Natural killer cell treated with Interleukin-12 subunit alpha and Interleukin-12 subunit beta and Interleukin-15 and Interleukin-18, amount 100 ng/mL, for 72 hours (primary cell): ENCODE data around the gene MRTFA. TPM values are rescaled to one million over a fixed set of nuclear protein-coding genes. Genes with fewer than 3 reads are reported as not detected.

Experiments used
- ATAC-seq, 2 donors: fragments of 150-1000 bp; cut with Tn5 transposase in 1 of 2; sonication (Bioruptor Pico), chemical (Tn5 transposase) in 1 of 2; 2 replicates each; pipeline ENCODE4 v1.10.0; 2021
- DNase-seq: peaks from one replicate; pipeline ENCODE4 v3.0.0; 2022; ENCODE audit warnings: low spot score
- H3K27ac Mint-ChIP-seq, 2 donors: 1 replicate in 1 of 2; 2 replicates in 1 of 2; pipeline ENCODE4 v1.8.0; 2022; ENCODE audit warnings: mixed read lengths in 2 of 2, mild to moderate bottlenecking in 1 of 2, moderate library complexity in 1 of 2
- H3K27me3 Mint-ChIP-seq, 2 donors: 1 replicate in 1 of 2; 2 replicates in 1 of 2; pipeline ENCODE4 v1.8.0; 2022; ENCODE audit warnings: mixed read lengths in 2 of 2
- H3K36me3 Mint-ChIP-seq: one replicate; pipeline ENCODE4 v1.8.0; 2022; ENCODE audit warnings: mixed read lengths
- H3K4me1 Mint-ChIP-seq, 2 donors: 1 replicate in 1 of 2; 2 replicates in 1 of 2; pipeline ENCODE4 v1.8.0; 2022; ENCODE audit warnings: low read depth in 2 of 2, mixed read lengths in 2 of 2, mild to moderate bottlenecking in 1 of 2
- H3K4me3 Mint-ChIP-seq: one replicate; pipeline ENCODE4 v1.8.0; 2022; ENCODE audit warnings: mixed read lengths
- H3K9me3 Mint-ChIP-seq: 2 replicates; pipeline ENCODE4 v1.8.0; 2022; ENCODE audit warnings: mixed read lengths
- total RNA-seq, 2 donors: library from RNA; stranded (reverse); gene quantifications; one replicate each; pipeline ENCODE4 v1.2.3, GENCODE V29; 2022

MRTFA gene
- total RNA-seq, 2 donors from 2014 or later, result 53.4 to 86.9 TPM

- DNase-seq (no peak), ATAC-seq (peak; percentile 72 to 76)
- peaks cover 23 to 32% of the 10 kb centered on the region in 2 donors for H3K4me1 Mint-ChIP-seq
- H3K9me3 Mint-ChIP-seq, result no peaks in the 10 kb centered on the region
- H3K27me3 Mint-ChIP-seq, result no peaks in the 10 kb centered on the region
- H3K27ac Mint-ChIP-seq, result peak overlapping the region; percentile 74 to 80
- peak overlapping the region; percentile 13 for H3K4me3 Mint-ChIP-seq
- peaks cover 4% of the 10 kb centered on the region for H3K36me3 Mint-ChIP-seq
These were observed 199.8 kb downstream of the MRTFA start for GRCh38 chr22:40436505-40437431.

DNA sequence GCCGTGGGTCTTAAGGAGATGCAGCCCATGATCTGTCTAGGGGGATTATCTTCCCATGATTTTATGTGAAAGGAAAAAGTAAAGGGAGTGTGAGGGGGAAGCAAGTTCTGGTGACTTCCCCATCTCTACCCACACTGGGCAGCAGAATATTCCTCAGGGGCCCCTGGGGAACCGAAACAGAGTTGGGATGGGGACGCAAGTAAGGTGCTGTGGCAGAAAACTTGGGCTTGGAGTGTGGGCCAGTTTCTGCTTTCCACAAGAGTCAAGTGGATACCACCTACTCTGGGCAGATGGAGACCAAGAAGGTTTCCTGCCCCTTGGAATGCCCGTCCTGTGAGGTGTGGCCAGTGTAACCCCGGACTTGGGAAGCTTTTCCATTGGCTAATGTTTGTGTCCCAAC, 201.8 kb downstream of the MRTFA start:
- no peak for DNase-seq
- no peak overlapping the region for H3K27ac Mint-ChIP-seq
- no peak for ATAC-seq
- no peaks in the 10 kb centered on the region for H3K36me3 Mint-ChIP-seq
- peaks cover 21 to 22% of the 10 kb centered on the region in 2 donors for H3K4me1 Mint-ChIP-seq
- H3K27me3 Mint-ChIP-seq, result no peaks in the 10 kb centered on the region
- no peaks in the 10 kb centered on the region for H3K9me3 Mint-ChIP-seq
- no peak overlapping the region for H3K4me3 Mint-ChIP-seq

DNA sequence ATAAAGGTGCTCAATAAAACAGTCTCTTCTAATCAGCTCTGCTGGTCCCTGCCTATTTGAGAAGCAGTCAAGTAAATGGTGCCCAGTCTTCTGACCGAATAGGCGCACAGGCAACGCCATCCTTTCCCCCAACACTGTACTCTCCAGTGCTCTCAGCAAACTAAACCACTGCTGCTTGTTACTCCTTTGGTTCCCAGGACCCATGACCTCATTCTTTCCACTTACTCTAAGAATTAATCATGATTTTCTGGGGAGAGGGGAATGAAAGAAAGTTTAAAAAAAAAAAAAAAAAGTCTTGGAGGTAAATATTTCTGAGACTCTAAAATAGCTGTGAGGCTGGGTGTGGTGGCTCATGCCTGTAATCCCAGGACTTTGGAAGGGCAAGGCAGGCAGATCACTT, 202.4 kb downstream of the MRTFA start:
- Mint-ChIP-seq H3K4me1 (peaks cover 22 to 24% of the 10 kb centered on the region in 2 donors), H3K9me3 (no peaks in the 10 kb centered on the region), H3K27me3 (no peaks in the 10 kb centered on the region), H3K27ac (no peak overlapping the region), H3K4me3 (no peak overlapping the region), H3K36me3 (peaks cover 2% of the 10 kb centered on the region)
- no peak for DNase-seq
- no peak for ATAC-seq

DNA sequence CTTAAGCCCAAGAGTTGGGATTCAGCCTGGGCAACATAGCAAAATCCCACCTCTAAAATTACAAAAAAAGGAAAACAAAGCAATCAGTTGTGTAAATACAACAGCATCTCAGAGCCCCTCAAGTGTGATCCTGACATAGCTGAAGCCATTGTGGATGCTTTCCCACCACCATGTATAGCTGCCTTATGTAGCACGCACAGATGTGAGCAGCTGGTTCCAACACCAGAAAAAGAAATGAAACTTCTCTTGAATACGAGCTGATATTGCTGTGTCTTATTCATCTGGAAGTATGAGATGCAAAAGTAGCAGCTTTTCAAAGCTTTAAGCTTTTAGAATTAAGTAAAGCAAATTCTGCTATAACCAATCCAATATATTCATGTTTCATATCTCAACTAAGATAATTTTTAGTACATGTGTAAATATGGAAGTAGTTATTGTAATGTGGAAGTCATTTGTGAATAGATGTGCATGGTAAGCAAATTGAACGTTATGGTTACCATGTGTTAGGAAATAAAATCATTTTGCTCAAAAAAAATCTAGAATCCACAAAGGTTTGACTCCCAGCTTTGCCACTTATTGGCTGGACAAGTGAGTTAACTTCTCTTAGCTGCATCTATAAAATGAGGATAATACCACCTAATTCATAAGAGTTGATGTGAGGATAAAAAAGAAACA, 203.0 kb downstream of the MRTFA start:
- Mint-ChIP-seq H3K27ac (no peak overlapping the region), H3K9me3 (no peaks in the 10 kb centered on the region), H3K36me3 (peaks cover 6% of the 10 kb centered on the region), H3K4me3 (no peak overlapping the region), H3K27me3 (no peaks in the 10 kb centered on the region), H3K4me1 (peaks cover 22 to 25% of the 10 kb centered on the region in 2 donors)
- ATAC-seq (no peak), DNase-seq (no peak)

- H3K4me3 Mint-ChIP-seq, result no peak overlapping the region
- peaks cover 16 to 22% of the 10 kb centered on the region in 2 donors for H3K4me1 Mint-ChIP-seq
- ATAC-seq, result no peak
- H3K27ac Mint-ChIP-seq, result no peak overlapping the region
- H3K36me3 Mint-ChIP-seq, result peaks cover 6% of the 10 kb centered on the region
- no peak for DNase-seq
- H3K9me3 Mint-ChIP-seq, result no peaks in the 10 kb centered on the region
- no peaks in the 10 kb centered on the region for H3K27me3 Mint-ChIP-seq
These were observed 203.9 kb downstream of the MRTFA start for GRCh38 chr22:40432625-40433024.

DNA sequence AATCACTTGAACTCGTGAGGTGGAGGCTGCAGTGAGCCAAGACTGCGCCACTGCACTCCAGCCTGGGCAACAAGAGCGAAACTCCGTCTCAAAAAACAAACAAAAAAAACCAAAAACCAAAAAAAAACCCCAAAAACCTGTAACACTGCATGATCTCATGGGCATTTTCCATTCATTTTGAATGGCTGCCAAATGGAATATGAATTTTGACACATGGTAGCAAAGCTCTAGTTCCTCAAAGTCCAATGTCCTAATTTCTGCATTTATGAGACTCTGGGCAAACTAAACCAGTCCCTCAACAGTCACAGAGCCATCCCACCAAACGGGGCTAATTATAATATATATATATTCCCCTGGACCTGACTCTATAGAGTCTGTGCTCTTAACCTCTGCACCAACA, 204.4 kb downstream of the MRTFA start:
- DNase-seq (no peak), ATAC-seq (no peak)
- Mint-ChIP-seq H3K9me3 (no peaks in the 10 kb centered on the region), H3K4me1 (peaks cover 15 to 19% of the 10 kb centered on the region in 2 donors), H3K27ac (no peak overlapping the region), H3K27me3 (no peaks in the 10 kb centered on the region), H3K4me3 (no peak overlapping the region), H3K36me3 (peaks cover 6% of the 10 kb centered on the region)

DNA sequence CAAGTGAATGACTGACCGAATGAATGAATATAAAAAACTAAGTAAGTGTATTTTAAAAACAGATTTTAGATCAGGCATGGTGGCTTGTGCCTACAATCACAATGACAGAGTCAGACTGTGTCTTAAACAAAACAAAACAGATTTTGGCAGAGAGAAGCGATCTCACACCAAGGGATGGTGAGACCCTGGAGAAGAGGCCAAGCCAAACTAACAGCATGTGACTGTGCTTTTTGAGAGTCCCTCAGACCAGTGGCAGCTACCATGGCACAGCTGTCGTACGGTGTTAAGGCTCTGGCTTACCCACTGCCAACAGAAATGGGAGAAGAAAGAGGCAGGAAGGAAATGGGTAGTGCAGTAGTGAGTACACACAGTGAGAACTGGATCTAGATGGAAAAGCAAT, 205.5 kb downstream of the MRTFA start:
- H3K27ac Mint-ChIP-seq, result no peak overlapping the region
- DNase-seq (no peak), ATAC-seq (no peak)
- H3K27me3 Mint-ChIP-seq, result no peaks in the 10 kb centered on the region
- H3K4me3 Mint-ChIP-seq, result no peak overlapping the region
- H3K4me1 Mint-ChIP-seq, result peaks cover 3 to 18% of the 10 kb centered on the region in 2 donors
- peaks cover 6% of the 10 kb centered on the region for H3K36me3 Mint-ChIP-seq
- H3K9me3 Mint-ChIP-seq, result no peaks in the 10 kb centered on the region

GRCh38 chr22:40429481-40429880, 207.0 kb downstream of the MRTFA start:
- Mint-ChIP-seq H3K4me1 (peaks cover 3 to 19% of the 10 kb centered on the region in 2 donors), H3K36me3 (peaks cover 6% of the 10 kb centered on the region)

DNA sequence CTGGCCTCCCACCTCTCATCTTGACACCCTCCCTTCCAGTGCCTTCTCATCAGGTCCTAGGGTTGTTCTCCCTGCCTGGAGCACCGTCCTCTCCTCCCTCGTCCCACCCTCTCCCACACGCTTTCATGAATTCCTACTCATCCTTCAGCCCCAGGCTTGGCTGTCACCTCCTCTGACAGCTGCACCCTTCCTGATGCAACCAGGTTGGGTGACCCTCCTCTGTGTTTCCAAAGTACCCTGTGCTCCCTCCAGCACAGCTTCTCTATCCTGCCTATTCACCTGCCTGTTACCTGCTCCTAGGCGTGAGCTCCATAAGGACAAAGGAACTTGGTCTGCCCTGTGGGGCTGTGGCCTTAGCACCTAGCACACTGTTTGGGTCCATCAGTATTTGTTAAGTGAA, 207.7 kb downstream of the MRTFA start:
- Mint-ChIP-seq H3K4me3 (no peak overlapping the region), H3K9me3 (no peaks in the 10 kb centered on the region), H3K36me3 (peaks cover 6% of the 10 kb centered on the region), H3K4me1 (peaks cover 3 to 19% of the 10 kb centered on the region in 2 donors), H3K27ac (peak overlapping the region in 1 of 2 donors; percentile 73), H3K27me3 (no peaks in the 10 kb centered on the region)
- DNase-seq (peak; percentile 39), ATAC-seq (no peak)

More at GRCh38 chr22:40429481-40429880, 207.0 kb downstream of the MRTFA start:
- Mint-ChIP-seq H3K4me3 (no peak overlapping the region), H3K9me3 (no peaks in the 10 kb centered on the region), H3K27ac (no peak overlapping the region), H3K27me3 (no peaks in the 10 kb centered on the region)
- ATAC-seq (no peak), DNase-seq (peak; percentile 40)

GRCh38 chr22:40426594-40427333, 209.8 kb downstream of the MRTFA start:
- H3K27ac Mint-ChIP-seq, result peak overlapping the region in 1 of 2 donors; percentile 49
- DNase-seq, result peak; percentile 22
- H3K4me1 Mint-ChIP-seq, result peaks cover 12 to 33% of the 10 kb centered on the region in 2 donors
- no peaks in the 10 kb centered on the region for H3K9me3 Mint-ChIP-seq
- H3K27me3 Mint-ChIP-seq, result no peaks in the 10 kb centered on the region
- H3K36me3 Mint-ChIP-seq, result peaks cover 20% of the 10 kb centered on the region
- no peak overlapping the region for H3K4me3 Mint-ChIP-seq
- no peak for ATAC-seq

GRCh38 chr22:40425082-40425481, 211.4 kb downstream of the MRTFA start:
- Mint-ChIP-seq H3K36me3 (peaks cover 25% of the 10 kb centered on the region), H3K27ac (peak overlapping the region in 1 of 2 donors; percentile 13)

GRCh38 chr22:40423882-40424640, 212.5 kb downstream of the MRTFA start:
- H3K9me3 Mint-ChIP-seq, result no peaks in the 10 kb centered on the region
- DNase-seq, result peak; percentile 54
- H3K27me3 Mint-ChIP-seq, result no peaks in the 10 kb centered on the region
- H3K36me3 Mint-ChIP-seq, result peaks cover 23% of the 10 kb centered on the region
- H3K4me3 Mint-ChIP-seq, result no peak overlapping the region
- H3K4me1 Mint-ChIP-seq, result peaks cover 16 to 30% of the 10 kb centered on the region in 2 donors
- no peak overlapping the region for H3K27ac Mint-ChIP-seq
- ATAC-seq, result no peak

More at GRCh38 chr22:40425082-40425481, 211.4 kb downstream of the MRTFA start:
- Mint-ChIP-seq H3K9me3 (no peaks in the 10 kb centered on the region), H3K4me1 (peaks cover 16 to 33% of the 10 kb centered on the region in 2 donors), H3K27me3 (no peaks in the 10 kb centered on the region), H3K4me3 (no peak overlapping the region)
- ATAC-seq, result no peak
- DNase-seq, result no peak

GRCh38 chr22:40423310-40423688, 213.2 kb downstream of the MRTFA start:
- H3K4me3 Mint-ChIP-seq, result no peak overlapping the region
- DNase-seq (peak; percentile 38), ATAC-seq (no peak)
- H3K27ac Mint-ChIP-seq, result no peak overlapping the region
- H3K9me3 Mint-ChIP-seq, result no peaks in the 10 kb centered on the region
- H3K36me3 Mint-ChIP-seq, result peaks cover 19% of the 10 kb centered on the region
- no peaks in the 10 kb centered on the region for H3K27me3 Mint-ChIP-seq
- peaks cover 13 to 27% of the 10 kb centered on the region in 2 donors for H3K4me1 Mint-ChIP-seq
